Measurements from ENCODE around the gene AMPD2. TPM values are rescaled to one million over a fixed set of nuclear protein-coding genes. Genes with fewer than 3 reads are reported as not detected.

Gene AMPD2
- total and polyA plus RNA-seq, 9 of the 15 experiments (the other 6 are each of a cell fraction or from before 2014, with no cell fraction given), result 2.0 to 77.7 (median 28.2) TPM

DNA sequence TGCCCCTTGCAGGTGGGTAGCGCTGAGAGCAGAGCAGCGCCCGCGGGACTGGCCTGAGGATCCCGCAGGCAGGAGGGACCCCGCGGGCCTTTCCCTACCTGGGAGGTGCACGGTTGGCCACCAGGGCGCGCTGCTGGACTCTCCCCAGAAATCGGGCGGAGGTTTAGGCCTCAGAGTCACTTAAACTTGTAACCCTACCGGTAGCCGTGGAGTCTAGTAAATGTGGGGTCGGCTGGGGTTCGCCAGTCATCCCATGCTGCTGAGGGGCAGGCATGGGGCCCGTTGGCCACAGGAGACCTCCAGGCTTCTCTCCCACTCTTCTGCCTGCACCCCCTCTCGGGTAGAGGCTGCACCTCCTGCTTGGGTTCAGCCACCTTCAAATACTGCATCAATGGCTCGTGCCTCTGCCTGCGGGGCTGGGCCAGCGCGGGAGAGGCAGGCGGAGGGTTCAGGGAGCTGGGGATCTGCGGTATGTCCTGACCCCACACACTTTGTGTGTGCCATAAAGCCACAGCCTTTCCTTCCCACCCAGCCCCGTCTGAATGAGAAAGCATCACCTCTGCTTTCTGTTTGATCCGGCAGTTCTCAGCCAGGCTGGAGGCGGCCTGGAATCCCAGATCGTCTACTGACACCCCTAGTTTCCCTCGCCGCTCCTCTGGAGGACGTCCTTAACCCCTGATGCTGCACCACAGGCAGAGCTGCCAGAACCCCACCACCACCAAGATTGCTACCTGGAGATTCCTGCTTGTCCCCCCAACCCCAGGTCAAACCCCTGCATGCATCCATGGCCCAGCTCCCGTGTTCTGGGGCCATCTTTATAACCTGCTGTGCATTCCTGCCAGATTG is 24.0 kb downstream of the AMPD2 start (continued):
- TF ChIP-seq CCNT2 (IDR thresholded peaks at IDR 0.05; ENCODE audit: borderline replicate concordance, extremely low read depth, insufficient read length, low read depth, low read length), result no peak
- TF ChIP-seq ZNF740 (CRISPR knock-in tag; IDR thresholded peaks at IDR 0.05), result peak; percentile 36; the same call in 1 of the 2 replicates
- TF ChIP-seq ZNF740 (tag; IDR thresholded peaks at IDR 0.05), result 0 out of 4 replicates have a peak, but pooled peaks of 1 of the 2 experiments have one; percentile 14
- TF ChIP-seq CXXC5 (CRISPR knock-in tag; IDR thresholded peaks at IDR 0.05), result 0 out of 2 replicates have a peak, but pooled peaks have one; percentile 7
- TF ChIP-seq NONO (IDR thresholded peaks at IDR 0.05; ENCODE audit: low read depth in 2 of 2, low read length in 1 of 2), result 0 out of 4 replicates have a peak, but pooled peaks of 1 of the 2 experiments have one; percentile 37
- peak; percentile 55; the same call in 1 of the 2 replicates for TF ChIP-seq ETV5 (CRISPR knock-in tag; IDR thresholded peaks at IDR 0.05; ENCODE audit: low read depth)
- TF ChIP-seq, protein P1, sequence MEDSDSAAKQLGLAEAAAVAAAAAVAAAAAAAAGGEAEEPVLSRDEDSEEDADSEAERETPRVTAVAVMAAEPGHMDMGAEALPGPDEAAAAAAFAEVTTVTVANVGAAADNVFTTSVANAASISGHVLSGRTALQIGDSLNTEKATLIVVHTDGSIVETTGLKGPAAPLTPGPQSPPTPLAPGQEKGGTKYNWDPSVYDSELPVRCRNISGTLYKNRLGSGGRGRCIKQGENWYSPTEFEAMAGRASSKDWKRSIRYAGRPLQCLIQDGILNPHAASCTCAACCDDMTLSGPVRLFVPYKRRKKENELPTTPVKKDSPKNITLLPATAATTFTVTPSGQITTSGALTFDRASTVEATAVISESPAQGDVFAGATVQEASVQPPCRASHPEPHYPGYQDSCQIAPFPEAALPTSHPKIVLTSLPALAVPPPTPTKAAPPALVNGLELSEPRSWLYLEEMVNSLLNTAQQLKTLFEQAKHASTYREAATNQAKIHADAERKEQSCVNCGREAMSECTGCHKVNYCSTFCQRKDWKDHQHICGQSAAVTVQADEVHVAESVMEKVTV (CRISPR knock-in tag; IDR thresholded peaks at IDR 0.05), result peak; percentile 81
- TF ChIP-seq PREB (CRISPR knock-in tag; IDR thresholded peaks at IDR 0.05), result peak; percentile 82; the same call in 1 of the 2 replicates
- peak; percentile 60; the same call in 1 of the 2 replicates for TF ChIP-seq HMGXB4 (CRISPR knock-in tag; IDR thresholded peaks at IDR 0.05)
- 0 out of 2 replicates have a peak, but pooled peaks have one; percentile 39 for TF ChIP-seq TRIM28 (IDR thresholded peaks at IDR 0.05)
- TF ChIP-seq CC2D1A (IDR thresholded peaks at IDR 0.05), result peak; percentile 73
- 0 out of 2 replicates have a peak, but pooled peaks have one; percentile 19 for TF ChIP-seq NR2C2 (CRISPR knock-in tag; IDR thresholded peaks at IDR 0.05)
- TF ChIP-seq NR2C2 (tag; IDR thresholded peaks at IDR 0.05), result no peak
- no peak for TF ChIP-seq E2F5 (CRISPR knock-in tag; IDR thresholded peaks at IDR 0.05)
- peak; percentile 54; the same call in 1 of the 2 replicates for TF ChIP-seq ZBTB7A (IDR thresholded peaks at IDR 0.05; ENCODE audit: borderline replicate concordance, control insufficient read depth, low read depth, low read length)
- no peak for TF ChIP-seq ILF3 (IDR thresholded peaks at IDR 0.05; ENCODE audit: borderline replicate concordance)
- TF ChIP-seq MAZ (CRISPR knock-in tag; conservative IDR thresholded peaks at IDR 0.05 in 1 of 2, IDR thresholded peaks at IDR 0.05 in 1 of 2), result peak; percentile 50 to 66; a peak in 2 of 4 replicates
- TF ChIP-seq ZNF717 (CRISPR knock-in tag; IDR thresholded peaks at IDR 0.05), result no peak
- TF ChIP-seq RFX5 (IDR thresholded peaks at IDR 0.05; ENCODE audit: low read depth, low read length), result no peak
- peak; percentile 89 for TF ChIP-seq STAG1 (CRISPR knock-in tag; IDR thresholded peaks at IDR 0.05; ENCODE audit: borderline replicate concordance)
